Measurements from ENCODE around the gene SLC44A3.

DNA sequence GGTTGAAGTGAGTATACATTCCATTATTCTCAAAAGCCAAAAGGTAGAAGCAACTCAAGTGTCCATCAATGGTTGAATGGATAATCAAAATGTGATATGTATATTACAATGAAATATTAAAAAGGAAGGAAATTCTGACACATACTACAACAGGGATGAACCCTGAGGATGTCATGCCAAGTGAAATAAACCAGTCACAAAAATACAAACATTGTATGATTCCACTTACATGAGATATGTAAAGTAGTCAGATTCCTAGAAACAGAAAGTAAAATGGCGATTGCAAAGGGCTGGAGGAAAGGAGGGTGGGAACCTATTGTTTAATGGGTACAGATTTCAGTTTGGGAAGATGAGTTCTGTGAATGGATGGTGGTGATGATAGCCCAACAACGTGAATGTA, 5.8 kb downstream of the SLC44A3 start:
- TF ChIP-seq U2AF2 (optimal IDR thresholded peaks at IDR 0.05; ENCODE audit: low read depth, low read length) (no peak), SOX6 (IDR thresholded peaks at IDR 0.05) (no peak), MAFG (tag; conservative IDR thresholded peaks at IDR 0.05) (no peak), POLR2AphosphoS5 (IDR thresholded peaks at IDR 0.05; ENCODE audit: control insufficient read depth, insufficient read depth, low read depth, low read length) (no peak), ZNF143 (CRISPR knock-in tag; IDR thresholded peaks at IDR 0.05) (no peak), ZNF316 (IDR thresholded peaks at IDR 0.05) (no peak), TCF7L2 (IDR thresholded peaks at IDR 0.05; ENCODE audit: low read depth, low read length) (no peak), PHB2 (IDR thresholded peaks at IDR 0.05; ENCODE audit: low read depth) (no peak), ZNF24 (IDR thresholded peaks at IDR 0.05) (no peak), KLF13 (tag; IDR thresholded peaks at IDR 0.05; ENCODE audit: borderline replicate concordance, low read depth) (no peak)
- TF ChIP-seq, protein P1, sequence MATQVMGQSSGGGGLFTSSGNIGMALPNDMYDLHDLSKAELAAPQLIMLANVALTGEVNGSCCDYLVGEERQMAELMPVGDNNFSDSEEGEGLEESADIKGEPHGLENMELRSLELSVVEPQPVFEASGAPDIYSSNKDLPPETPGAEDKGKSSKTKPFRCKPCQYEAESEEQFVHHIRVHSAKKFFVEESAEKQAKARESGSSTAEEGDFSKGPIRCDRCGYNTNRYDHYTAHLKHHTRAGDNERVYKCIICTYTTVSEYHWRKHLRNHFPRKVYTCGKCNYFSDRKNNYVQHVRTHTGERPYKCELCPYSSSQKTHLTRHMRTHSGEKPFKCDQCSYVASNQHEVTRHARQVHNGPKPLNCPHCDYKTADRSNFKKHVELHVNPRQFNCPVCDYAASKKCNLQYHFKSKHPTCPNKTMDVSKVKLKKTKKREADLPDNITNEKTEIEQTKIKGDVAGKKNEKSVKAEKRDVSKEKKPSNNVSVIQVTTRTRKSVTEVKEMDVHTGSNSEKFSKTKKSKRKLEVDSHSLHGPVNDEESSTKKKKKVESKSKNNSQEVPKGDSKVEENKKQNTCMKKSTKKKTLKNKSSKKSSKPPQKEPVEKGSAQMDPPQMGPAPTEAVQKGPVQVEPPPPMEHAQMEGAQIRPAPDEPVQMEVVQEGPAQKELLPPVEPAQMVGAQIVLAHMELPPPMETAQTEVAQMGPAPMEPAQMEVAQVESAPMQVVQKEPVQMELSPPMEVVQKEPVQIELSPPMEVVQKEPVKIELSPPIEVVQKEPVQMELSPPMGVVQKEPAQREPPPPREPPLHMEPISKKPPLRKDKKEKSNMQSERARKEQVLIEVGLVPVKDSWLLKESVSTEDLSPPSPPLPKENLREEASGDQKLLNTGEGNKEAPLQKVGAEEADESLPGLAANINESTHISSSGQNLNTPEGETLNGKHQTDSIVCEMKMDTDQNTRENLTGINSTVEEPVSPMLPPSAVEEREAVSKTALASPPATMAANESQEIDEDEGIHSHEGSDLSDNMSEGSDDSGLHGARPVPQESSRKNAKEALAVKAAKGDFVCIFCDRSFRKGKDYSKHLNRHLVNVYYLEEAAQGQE (IDR thresholded peaks at IDR 0.05; ENCODE audit: borderline replicate concordance), result no peak
- TF ChIP-seq, protein P1 (CRISPR knock-in tag; IDR thresholded peaks at IDR 0.05; ENCODE audit: low read depth), result no peak
- TF ChIP-seq, protein P2, sequence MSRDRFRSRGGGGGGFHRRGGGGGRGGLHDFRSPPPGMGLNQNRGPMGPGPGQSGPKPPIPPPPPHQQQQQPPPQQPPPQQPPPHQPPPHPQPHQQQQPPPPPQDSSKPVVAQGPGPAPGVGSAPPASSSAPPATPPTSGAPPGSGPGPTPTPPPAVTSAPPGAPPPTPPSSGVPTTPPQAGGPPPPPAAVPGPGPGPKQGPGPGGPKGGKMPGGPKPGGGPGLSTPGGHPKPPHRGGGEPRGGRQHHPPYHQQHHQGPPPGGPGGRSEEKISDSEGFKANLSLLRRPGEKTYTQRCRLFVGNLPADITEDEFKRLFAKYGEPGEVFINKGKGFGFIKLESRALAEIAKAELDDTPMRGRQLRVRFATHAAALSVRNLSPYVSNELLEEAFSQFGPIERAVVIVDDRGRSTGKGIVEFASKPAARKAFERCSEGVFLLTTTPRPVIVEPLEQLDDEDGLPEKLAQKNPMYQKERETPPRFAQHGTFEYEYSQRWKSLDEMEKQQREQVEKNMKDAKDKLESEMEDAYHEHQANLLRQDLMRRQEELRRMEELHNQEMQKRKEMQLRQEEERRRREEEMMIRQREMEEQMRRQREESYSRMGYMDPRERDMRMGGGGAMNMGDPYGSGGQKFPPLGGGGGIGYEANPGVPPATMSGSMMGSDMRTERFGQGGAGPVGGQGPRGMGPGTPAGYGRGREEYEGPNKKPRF (IDR thresholded peaks at IDR 0.05; ENCODE audit: low read depth, low read length), result no peak
- TF ChIP-seq, protein P3, sequence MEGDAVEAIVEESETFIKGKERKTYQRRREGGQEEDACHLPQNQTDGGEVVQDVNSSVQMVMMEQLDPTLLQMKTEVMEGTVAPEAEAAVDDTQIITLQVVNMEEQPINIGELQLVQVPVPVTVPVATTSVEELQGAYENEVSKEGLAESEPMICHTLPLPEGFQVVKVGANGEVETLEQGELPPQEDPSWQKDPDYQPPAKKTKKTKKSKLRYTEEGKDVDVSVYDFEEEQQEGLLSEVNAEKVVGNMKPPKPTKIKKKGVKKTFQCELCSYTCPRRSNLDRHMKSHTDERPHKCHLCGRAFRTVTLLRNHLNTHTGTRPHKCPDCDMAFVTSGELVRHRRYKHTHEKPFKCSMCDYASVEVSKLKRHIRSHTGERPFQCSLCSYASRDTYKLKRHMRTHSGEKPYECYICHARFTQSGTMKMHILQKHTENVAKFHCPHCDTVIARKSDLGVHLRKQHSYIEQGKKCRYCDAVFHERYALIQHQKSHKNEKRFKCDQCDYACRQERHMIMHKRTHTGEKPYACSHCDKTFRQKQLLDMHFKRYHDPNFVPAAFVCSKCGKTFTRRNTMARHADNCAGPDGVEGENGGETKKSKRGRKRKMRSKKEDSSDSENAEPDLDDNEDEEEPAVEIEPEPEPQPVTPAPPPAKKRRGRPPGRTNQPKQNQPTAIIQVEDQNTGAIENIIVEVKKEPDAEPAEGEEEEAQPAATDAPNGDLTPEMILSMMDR (IDR thresholded peaks at IDR 0.05 in 2 of 3, conservative IDR thresholded peaks at IDR 0.05 in 1 of 3; ENCODE audit: insufficient read depth in 2 of 3, low read depth in 1 of 3, low read length in 3 of 3), result no peak

Data from K562 (cell line).